Esophagus muscularis mucosa (tissue), 4 donors: ENCODE results near the gene SKA2. TPM values are rescaled to one million over a fixed set of nuclear protein-coding genes. Genes with fewer than 3 reads are reported as not detected.

Experiments used
- DNase-seq: peaks from one replicate; pipeline ENCODE4 v3.0.0-alpha.2; 2017; ENCODE audit errors: extremely low spot score
- H3K27ac ChIP-seq, 4 donors: fragments of 200-600 bp; sonication (generic); replicated peaks in 1 of 4; 1 replicate in 3 of 4; 2 replicates in 1 of 4; pipeline ENCODE4 v1.5.1; 2016 to 2019; ENCODE audit warnings: mild to moderate bottlenecking in 1 of 4
- H3K27me3 ChIP-seq, 4 donors: fragments of 200-600 bp; sonication (generic); one replicate each; pipeline versions ENCODE4 v1.5.1 to v1.6.0; 2016 to 2019
- H3K36me3 ChIP-seq, 4 donors: fragments of 200-600 bp; sonication (generic); one replicate each; pipeline ENCODE4 v1.5.1; 2016 to 2019
- H3K4me1 ChIP-seq, 4 donors: fragments of 200-600 bp; sonication (generic); one replicate each; pipeline ENCODE4 v1.5.1; 2016 to 2019
- H3K4me3 ChIP-seq, 4 donors: fragments of 200-600 bp; sonication (generic); 1 replicate in 2 of 4; 2 replicates in 2 of 4; pipeline ENCODE4 v1.5.1; 2016 to 2019; ENCODE audit warnings: mild to moderate bottlenecking in 4 of 4, moderate library complexity in 1 of 4
- H3K9me3 ChIP-seq, 4 donors: fragments of 200-600 bp; sonication (generic); 1 replicate in 3 of 4; 2 replicates in 1 of 4; pipeline ENCODE4 v1.5.1; 2016 to 2019
- EP300 ChIP-seq: sonication (generic); formaldehyde crosslinking; IDR thresholded peaks from one replicate; pipeline ENCODE4 v1.6.1; 2017; ENCODE audit warnings: antibody characterized with exemption
- POLR2A ChIP-seq: fragments of 450-650 bp; IDR thresholded peaks from one replicate; pipeline ENCODE4 v1.6.1; 2017; ENCODE audit warnings: antibody characterized with exemption, moderate library complexity, mild to moderate bottlenecking, low read depth
- POLR2AphosphoS5 ChIP-seq, 2 donors: sonication (generic); formaldehyde crosslinking; IDR thresholded peaks; one replicate each; pipeline ENCODE4 v1.6.1; 2017; ENCODE audit warnings: antibody characterized with exemption in 2 of 2
- WGBS: methylation state at CpG from one replicate; pipeline ENCODE4 v1.1.5; 2018; 5-methylcytosine and 5-hydroxymethylcytosine counted together
- intact Hi-C: fragments of 100-400 bp; cut with DNase I; formaldehyde crosslinking; loops from one replicate; pipeline ENCODE4 v1.15.1; 2023
- small RNA-seq, 3 donors: library from RNA; depleted of rRNA; stranded (forward); fragments of <200 nt; gene quantifications; one replicate each; pipeline ENCODE3, GENCODE V24; 2016
- total RNA-seq, 4 donors: library from RNA; depleted of rRNA; stranded (reverse); fragments of >200 nt; gene quantifications; one replicate each; pipeline versions ENCODE4 v1.1.0 to v1.2.1, GENCODE V29; 2016
- TF ChIP-seq, protein P1 (sequence below), 3 experiments: fragments of 200-600 bp in 2 of 3; fragments of 450-650 bp in 1 of 3; sonication (generic) in 2 of 3; IDR thresholded peaks; one replicate each; pipeline ENCODE4 v1.5.1; 2017 to 2019; ENCODE audit warnings: antibody characterized with exemption in 3 of 3, mild to moderate bottlenecking in 2 of 3, moderate library complexity in 1 of 3

The SKA2 gene
- total RNA-seq, 4 donors from 2014 or later = 33.0 to 61.9 (median 35.6) TPM

DNA sequence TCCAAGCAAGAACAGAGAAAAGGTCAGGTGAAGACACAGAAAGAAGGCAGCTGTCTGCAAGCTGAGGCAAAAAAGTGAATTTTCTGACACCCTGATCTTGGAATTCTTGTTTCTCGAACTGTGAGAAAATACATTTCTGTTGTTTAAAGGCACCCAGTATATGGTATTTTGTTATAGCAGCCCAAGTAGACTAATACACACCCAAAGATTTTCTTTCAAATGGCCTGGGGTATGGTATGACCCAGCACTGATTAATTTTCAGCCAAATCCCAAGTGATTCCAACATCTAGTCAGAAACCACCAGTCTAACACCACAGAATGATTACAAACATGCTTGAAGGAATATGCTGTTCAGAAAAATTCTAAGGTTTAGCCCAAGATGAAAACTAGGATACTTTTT, 85.1 kb downstream of the SKA2 start:
- TF ChIP-seq, protein P1, sequence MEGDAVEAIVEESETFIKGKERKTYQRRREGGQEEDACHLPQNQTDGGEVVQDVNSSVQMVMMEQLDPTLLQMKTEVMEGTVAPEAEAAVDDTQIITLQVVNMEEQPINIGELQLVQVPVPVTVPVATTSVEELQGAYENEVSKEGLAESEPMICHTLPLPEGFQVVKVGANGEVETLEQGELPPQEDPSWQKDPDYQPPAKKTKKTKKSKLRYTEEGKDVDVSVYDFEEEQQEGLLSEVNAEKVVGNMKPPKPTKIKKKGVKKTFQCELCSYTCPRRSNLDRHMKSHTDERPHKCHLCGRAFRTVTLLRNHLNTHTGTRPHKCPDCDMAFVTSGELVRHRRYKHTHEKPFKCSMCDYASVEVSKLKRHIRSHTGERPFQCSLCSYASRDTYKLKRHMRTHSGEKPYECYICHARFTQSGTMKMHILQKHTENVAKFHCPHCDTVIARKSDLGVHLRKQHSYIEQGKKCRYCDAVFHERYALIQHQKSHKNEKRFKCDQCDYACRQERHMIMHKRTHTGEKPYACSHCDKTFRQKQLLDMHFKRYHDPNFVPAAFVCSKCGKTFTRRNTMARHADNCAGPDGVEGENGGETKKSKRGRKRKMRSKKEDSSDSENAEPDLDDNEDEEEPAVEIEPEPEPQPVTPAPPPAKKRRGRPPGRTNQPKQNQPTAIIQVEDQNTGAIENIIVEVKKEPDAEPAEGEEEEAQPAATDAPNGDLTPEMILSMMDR (IDR thresholded peaks at IDR 0.05) = no peak
- TF ChIP-seq EP300 (no peak), POLR2AphosphoS5 (IDR thresholded peaks at IDR 0.05) (no peak)
- intact Hi-C loops = no loop called here
- H3K4me3 ChIP-seq = no peak overlapping the region
- 95% methylated on average over 1 of the region's 1 CpG for WGBS
- DNase-seq = no peak
- no peaks in the 10 kb centered on the region for H3K4me1 ChIP-seq
- peaks cover under 1 to 64% (median 37%) of the 10 kb centered on the region in 4 donors for H3K36me3 ChIP-seq
- H3K9me3 ChIP-seq = no peaks in the 10 kb centered on the region
- H3K27ac ChIP-seq = no peak overlapping the region
- H3K27me3 ChIP-seq = no peaks in the 10 kb centered on the region

DNA sequence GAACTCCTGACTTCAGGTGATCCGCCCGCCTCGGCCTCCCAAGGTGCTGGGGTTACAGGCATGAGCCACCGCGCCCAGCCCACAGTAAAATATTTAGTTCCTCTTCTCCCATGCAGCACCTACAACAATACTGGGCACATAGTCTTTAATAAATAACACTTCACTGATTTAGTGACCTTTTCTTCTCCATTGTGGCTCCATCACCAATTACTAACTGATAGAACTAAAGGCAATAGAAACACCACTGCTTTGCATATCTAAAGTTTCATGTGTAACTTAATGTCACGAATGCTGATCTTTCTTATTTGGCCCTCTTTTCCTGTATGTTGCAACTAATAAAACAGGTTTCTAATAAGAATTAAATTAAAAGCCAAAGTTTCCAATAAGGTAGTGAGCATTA, 87.2 kb downstream of the SKA2 start:
- Histone ChIP-seq H3K9me3 (no peaks in the 10 kb centered on the region), H3K27me3 (no peaks in the 10 kb centered on the region), H3K4me1 (no peaks in the 10 kb centered on the region), H3K27ac (no peak overlapping the region), H3K36me3 (peaks cover 4 to 59% (median 40%) of the 10 kb centered on the region in 4 donors), H3K4me3 (no peak overlapping the region)
- no peak for DNase-seq
- intact Hi-C loops = no loop called here
- WGBS = 96% methylated on average over 6 of the region's 6 CpGs
- no peak for TF ChIP-seq EP300
- TF ChIP-seq POLR2A = no peak

DNA sequence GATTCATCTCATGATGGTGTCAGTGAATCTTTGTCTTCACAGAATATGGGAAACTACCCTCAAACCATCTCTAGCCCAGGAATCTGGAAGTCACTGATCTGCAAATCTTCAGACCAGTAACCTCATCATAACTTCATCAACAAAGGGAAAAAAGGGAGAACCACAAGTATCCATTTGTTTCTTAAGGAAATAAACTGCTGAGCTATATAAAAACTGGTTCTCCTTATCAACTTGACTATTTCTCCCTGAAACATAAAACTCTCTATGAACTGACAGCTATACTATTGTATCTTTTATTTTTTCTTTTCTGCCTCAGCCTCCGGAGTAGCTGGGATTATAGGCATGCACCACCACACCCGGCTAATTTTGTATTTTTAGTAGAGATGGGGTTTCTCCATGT, 87.6 kb downstream of the SKA2 start:
- intact Hi-C loops = no loop called here
- TF ChIP-seq EP300 (no peak), POLR2AphosphoS5 (IDR thresholded peaks at IDR 0.05) (no peak), POLR2A (no peak)
- TF ChIP-seq, protein P1 (IDR thresholded peaks at IDR 0.05) = no peak
- H3K36me3 ChIP-seq = peaks cover 4 to 58% (median 42%) of the 10 kb centered on the region in 4 donors
- H3K27ac ChIP-seq = no peak overlapping the region
- no peaks in the 10 kb centered on the region for H3K4me1 ChIP-seq
- DNase-seq = no peak
- no peaks in the 10 kb centered on the region for H3K9me3 ChIP-seq
- WGBS = 94% methylated on average over 2 of the region's 2 CpGs
- no peak overlapping the region for H3K4me3 ChIP-seq
- H3K27me3 ChIP-seq = no peaks in the 10 kb centered on the region

DNA sequence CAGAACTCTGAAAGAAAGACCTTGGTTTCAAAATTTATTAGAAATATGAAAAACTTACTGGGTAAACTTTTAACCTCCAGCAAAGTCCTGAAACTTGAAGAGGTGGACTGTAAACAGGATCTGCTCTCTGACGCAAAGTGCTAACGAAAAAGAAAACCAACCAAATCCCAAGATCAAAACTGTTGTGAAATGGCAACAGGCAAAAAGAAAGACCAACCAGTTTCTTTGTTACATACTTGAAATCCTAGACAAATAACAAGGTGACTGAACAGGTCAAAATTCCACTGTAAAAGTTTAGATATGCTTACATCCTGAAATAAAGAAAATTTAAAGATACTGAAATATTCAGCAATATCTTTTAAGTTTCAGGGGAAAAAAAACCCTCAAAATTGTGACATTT, 92.5 kb downstream of the SKA2 start:
- H3K4me3 ChIP-seq = no peak overlapping the region
- no peak for TF ChIP-seq POLR2A
- no peak for TF ChIP-seq EP300
- no peak for TF ChIP-seq POLR2AphosphoS5 (IDR thresholded peaks at IDR 0.05)
- TF ChIP-seq, protein P1 (IDR thresholded peaks at IDR 0.05) = no peak
- H3K36me3 ChIP-seq = peaks cover 21 to 68% (median 47%) of the 10 kb centered on the region in 4 donors
- no peak overlapping the region for H3K27ac ChIP-seq
- no peaks in the 10 kb centered on the region for H3K4me1 ChIP-seq
- 88% methylated on average over 2 of the region's 2 CpGs for WGBS
- H3K27me3 ChIP-seq = no peaks in the 10 kb centered on the region
- H3K9me3 ChIP-seq = no peaks in the 10 kb centered on the region
- DNase-seq = no peak
- intact Hi-C loops = no loop called here

Small RNAs within 50 kb of the gene (small RNA-seq; reads per million reads assigned to genes)
- gene MIR301A = 23.5 to 38.9 (median 36.7) reads per million in 3 donors
- gene MIR454 = 15.7 to 21.3 (median 18.4) reads per million in 3 donors
- gene RNU2-58P = 0 to 0.08 (median 0) reads per million in 3 donors

Other genes starting within 250 kb of the SKA2 start
- 10 to 100 TPM; 23.4 to 27.5 (median 25.3) TPM for gene TRIM37, start 48.3 kb downstream of the SKA2 start, total RNA-seq
- gene PRR11, start 560 bp upstream of the SKA2 start, total RNA-seq = 100 to 1,000 TPM in 1 of 4 donors, 1 to 10 TPM in 1, under 1 TPM in 2; 0.32 to 110 (median 0.87) TPM
- 10 to 100 TPM in 1 of 4 donors, 1 to 10 TPM in 3; 7.9 to 13.5 (median 9.6) TPM for gene SMG8, start 54.8 kb upstream of the SKA2 start, total RNA-seq
- gene GDPD1, start 65.3 kb upstream of the SKA2 start, total RNA-seq = 1 to 10 TPM in 2 of 4 donors, under 1 TPM in 2; 0.75 to 2.0 (median 1.00) TPM
- 10 to 100 TPM; 27.7 to 62.9 (median 28.8) TPM for gene YPEL2, start 176.5 kb upstream of the SKA2 start, total RNA-seq